Stomach (tissue), 4 donors: ENCODE measurements around the gene SORCS1.

Experiments
- EP300 ChIP-seq: sonication (generic); formaldehyde crosslinking; IDR thresholded peaks from one replicate; pipeline ENCODE4 v1.6.1; 2017; ENCODE audit warnings: antibody characterized with exemption
- POLR2A ChIP-seq, 4 donors: fragments of 450-650 bp; IDR thresholded peaks; one replicate each; pipeline ENCODE4 v1.6.1; 2016; ENCODE audit warnings: antibody characterized with exemption in 4 of 4, control low read depth in 2 of 4, mild to moderate bottlenecking in 1 of 4, moderate library complexity in 1 of 4
- POLR2AphosphoS5 ChIP-seq, 3 donors: sonication (generic); formaldehyde crosslinking; IDR thresholded peaks; one replicate each; pipeline ENCODE4 v1.6.1; 2016; ENCODE audit warnings: antibody characterized with exemption in 3 of 3
- TF ChIP-seq, protein P1 (sequence below), 7 experiments: fragments of 450-650 bp in 4 of 7; fragments of 200-600 bp in 3 of 7; sonication (generic) in 3 of 7; IDR thresholded peaks; one replicate each; pipeline ENCODE4 v1.5.1; 2016 to 2019; ENCODE audit warnings: antibody characterized with exemption in 7 of 7, control low read depth in 2 of 7, mild to moderate bottlenecking in 1 of 7

DNA sequence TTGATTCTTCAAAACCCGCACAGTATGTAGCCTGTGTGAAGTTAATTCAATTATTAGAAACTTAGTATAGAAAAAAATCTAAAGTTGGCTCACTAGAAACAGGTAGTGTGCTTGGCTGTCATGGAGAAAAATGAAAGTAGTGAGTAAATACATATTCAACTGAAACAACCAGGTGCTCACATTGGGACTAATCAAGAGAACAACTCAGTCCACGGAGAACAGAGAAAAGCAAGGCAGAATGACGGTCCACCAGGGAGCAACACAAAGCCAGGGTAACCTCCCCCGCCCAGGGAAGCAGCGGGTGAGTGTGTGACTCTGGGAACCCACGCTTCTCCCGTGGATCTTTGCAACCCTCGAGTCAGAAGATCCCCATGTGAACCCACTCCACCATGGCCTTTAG, 300.5 kb downstream of the SORCS1 start:
- TF ChIP-seq, protein P1, sequence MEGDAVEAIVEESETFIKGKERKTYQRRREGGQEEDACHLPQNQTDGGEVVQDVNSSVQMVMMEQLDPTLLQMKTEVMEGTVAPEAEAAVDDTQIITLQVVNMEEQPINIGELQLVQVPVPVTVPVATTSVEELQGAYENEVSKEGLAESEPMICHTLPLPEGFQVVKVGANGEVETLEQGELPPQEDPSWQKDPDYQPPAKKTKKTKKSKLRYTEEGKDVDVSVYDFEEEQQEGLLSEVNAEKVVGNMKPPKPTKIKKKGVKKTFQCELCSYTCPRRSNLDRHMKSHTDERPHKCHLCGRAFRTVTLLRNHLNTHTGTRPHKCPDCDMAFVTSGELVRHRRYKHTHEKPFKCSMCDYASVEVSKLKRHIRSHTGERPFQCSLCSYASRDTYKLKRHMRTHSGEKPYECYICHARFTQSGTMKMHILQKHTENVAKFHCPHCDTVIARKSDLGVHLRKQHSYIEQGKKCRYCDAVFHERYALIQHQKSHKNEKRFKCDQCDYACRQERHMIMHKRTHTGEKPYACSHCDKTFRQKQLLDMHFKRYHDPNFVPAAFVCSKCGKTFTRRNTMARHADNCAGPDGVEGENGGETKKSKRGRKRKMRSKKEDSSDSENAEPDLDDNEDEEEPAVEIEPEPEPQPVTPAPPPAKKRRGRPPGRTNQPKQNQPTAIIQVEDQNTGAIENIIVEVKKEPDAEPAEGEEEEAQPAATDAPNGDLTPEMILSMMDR (IDR thresholded peaks at IDR 0.05), result no peak
- TF ChIP-seq EP300, result no peak
- TF ChIP-seq POLR2AphosphoS5 (IDR thresholded peaks at IDR 0.05), result no peak
- TF ChIP-seq POLR2A (IDR thresholded peaks at IDR 0.05), result no peak
